ENCODE measurements around the gene CARS2. TPM values are rescaled to one million over a fixed set of nuclear protein-coding genes. Genes with fewer than 3 reads are reported as not detected.

Gene CARS2
- total RNA-seq, 4 donors from 2014 or later, result 22.5 to 34.8 (median 28.0) TPM

GRCh38 chr13:110712849-110713641 is 7.1 kb upstream of the CARS2 start:
- in situ Hi-C loops (cut with MboI; ENCODE audit: low sequenced_read_pairs in 4 of 4), result loop anchor here in 2 of 4 donors (25.0 kb wide), 1 partner anchor 199 kb away; the partner anchor contains the start of gene ANKRD10 (in 2 of the 2)
- no peaks in the 10 kb centered on the region for H3K36me3 ChIP-seq
- peak overlapping the region; percentile 85 to 98 (median 94) for H3K4me3 ChIP-seq
- H3K27ac ChIP-seq, result peak overlapping the region; percentile 97 to 100 (median 100)
- no peaks in the 10 kb centered on the region for H3K9me3 ChIP-seq
- H3K4me1 ChIP-seq, result peaks cover 23 to 28% of the 10 kb centered on the region in 2 donors
- TF ChIP-seq POLR2A (IDR thresholded peaks at IDR 0.05), result peak; percentile 99
- no peak for TF ChIP-seq CTCF (IDR thresholded peaks at IDR 0.05 in 4 of 5, conservative IDR thresholded peaks at IDR 0.05 in 1 of 5)
- intact Hi-C loops (cut with DNase I; ENCODE audit: low total_unique reads), result loop anchor here (2.0 to 10.0 kb wide), 8 partner anchors 98 to 926 kb away; partner anchors contain the start of genes ANKRD10, IRS2, NAXD and RAB20
- ATAC-seq (peak; percentile 70 to 73), DNase-seq (peak; percentile 99 to 100)
- H3K27me3 ChIP-seq, result no peaks in the 10 kb centered on the region

DNA sequence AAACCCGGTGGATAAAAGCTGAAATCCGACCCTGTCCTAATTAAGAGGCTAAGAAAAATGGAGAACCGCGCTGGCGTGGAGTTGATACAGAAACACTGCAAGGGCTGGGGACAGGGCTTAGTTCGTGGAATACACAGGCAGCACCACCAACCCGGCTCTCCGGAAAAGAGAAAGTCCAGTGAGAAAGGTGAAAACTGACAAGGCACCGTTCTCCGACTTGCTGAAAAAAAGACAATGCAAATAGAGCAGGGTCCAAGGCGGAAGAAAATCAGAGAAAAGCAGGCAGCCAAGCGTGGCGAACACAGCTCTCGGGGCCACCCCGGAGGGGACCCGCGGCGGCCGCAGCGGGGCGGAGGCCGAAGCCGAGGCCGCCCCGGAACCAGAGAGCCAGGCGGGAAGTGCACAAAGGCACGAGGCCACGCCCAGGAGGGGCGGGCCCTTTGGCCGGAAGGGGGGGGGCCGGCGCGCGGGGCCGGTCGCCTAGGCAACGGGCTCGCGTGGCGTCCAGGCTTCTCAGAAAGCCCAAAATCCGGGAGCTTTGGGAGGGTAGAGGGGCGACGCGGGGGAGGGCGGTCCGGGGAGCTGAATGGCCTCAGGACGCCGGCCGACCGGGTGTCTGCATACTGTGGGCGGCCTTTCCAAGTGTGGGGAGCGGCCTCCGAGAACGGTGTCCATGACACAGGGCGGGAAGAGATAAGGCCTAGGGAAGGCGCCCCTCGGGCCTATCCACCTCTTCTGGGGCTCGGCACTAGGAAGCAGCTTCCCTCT is 6.3 kb upstream of the CARS2 start:
- Histone ChIP-seq H3K27ac (peak overlapping the region; percentile 97 to 100 (median 100)), H3K4me1 (peaks cover 15 to 20% of the 10 kb centered on the region in 2 donors), H3K9me3 (no peaks in the 10 kb centered on the region), H3K4me3 (peak overlapping the region; percentile 85 to 98 (median 94)), H3K27me3 (no peaks in the 10 kb centered on the region), H3K36me3 (no peaks in the 10 kb centered on the region)
- DNase-seq, result peak; percentile 76 to 79
- intact Hi-C loops (cut with DNase I; ENCODE audit: low total_unique reads), result loop anchor here (2.0 to 10.0 kb wide), 8 partner anchors 97 to 925 kb away; partner anchors contain the start of genes ANKRD10, IRS2, NAXD and RAB20
- TF ChIP-seq CTCF (IDR thresholded peaks at IDR 0.05 in 4 of 5, conservative IDR thresholded peaks at IDR 0.05 in 1 of 5) (peak in 2 of 5 experiments; percentile 13 to 16), POLR2A (IDR thresholded peaks at IDR 0.05) (peak; percentile 82 to 93)
- in situ Hi-C loops (cut with MboI; ENCODE audit: low sequenced_read_pairs in 4 of 4), result loop anchor here in 2 of 4 donors (25.0 kb wide), 1 partner anchor 200 kb away; the partner anchor contains the start of gene ANKRD10 (in 2 of the 2)
- ATAC-seq, result peak; percentile 40 to 44

DNA sequence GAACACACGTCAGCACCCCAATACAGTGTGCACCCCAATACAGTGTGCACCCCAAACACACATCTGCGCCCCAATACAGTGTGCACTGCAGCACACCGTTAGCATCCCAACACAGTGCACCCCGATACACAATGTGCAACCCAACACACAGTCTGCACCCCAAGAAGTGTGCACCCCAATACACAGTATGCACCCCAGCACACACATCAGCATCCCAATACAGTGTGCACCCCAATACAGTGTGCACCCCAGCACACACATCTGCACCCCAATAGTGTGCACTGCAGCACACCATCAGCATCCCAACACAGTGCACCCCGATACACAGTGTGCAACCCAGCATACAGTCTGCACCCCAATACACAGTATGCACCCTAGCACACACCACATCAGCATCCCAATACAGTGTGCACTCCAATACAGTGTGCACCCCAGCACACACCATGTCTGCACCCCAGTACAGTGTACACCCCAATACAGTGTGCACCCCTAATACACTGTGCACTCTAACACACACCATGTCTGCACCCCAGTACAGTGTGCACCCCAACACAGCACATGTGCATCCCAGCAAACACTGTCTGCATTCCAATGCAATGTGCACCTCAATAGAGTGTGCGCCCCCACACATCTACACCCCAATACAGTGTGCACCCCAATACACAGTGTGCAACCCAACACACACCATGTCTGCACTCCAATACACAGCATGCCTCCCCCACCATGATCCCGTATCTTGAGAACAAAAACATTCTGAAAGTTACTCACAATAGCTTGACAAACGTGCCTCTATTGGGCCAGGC is 855 bp upstream of the CARS2 start:
- H3K27me3 ChIP-seq, result no peaks in the 10 kb centered on the region
- TF ChIP-seq CTCF (IDR thresholded peaks at IDR 0.05 in 4 of 5, conservative IDR thresholded peaks at IDR 0.05 in 1 of 5), result no peak
- no peak for TF ChIP-seq POLR2A (IDR thresholded peaks at IDR 0.05)
- DNase-seq (no peak), ATAC-seq (no peak)
- H3K4me3 ChIP-seq, result peak overlapping the region; percentile 43 to 77 (median 66)
- H3K9me3 ChIP-seq, result no peaks in the 10 kb centered on the region
- H3K27ac ChIP-seq, result peak overlapping the region; percentile 66 to 89 (median 80)
- intact Hi-C loops (cut with DNase I; ENCODE audit: low total_unique reads) (no loop called here), in situ Hi-C loops (cut with MboI; ENCODE audit: low sequenced_read_pairs in 4 of 4) (loop anchor here in 3 of 4 donors (10.0 to 25.0 kb wide), 3 partner anchors 82 to 208 kb away; partner anchors contain the start of gene ANKRD10 (in 3 of the 3))
- H3K4me1 ChIP-seq, result peaks cover 51 to 52% of the 10 kb centered on the region in 2 donors
- H3K36me3 ChIP-seq, result no peaks in the 10 kb centered on the region

DNA sequence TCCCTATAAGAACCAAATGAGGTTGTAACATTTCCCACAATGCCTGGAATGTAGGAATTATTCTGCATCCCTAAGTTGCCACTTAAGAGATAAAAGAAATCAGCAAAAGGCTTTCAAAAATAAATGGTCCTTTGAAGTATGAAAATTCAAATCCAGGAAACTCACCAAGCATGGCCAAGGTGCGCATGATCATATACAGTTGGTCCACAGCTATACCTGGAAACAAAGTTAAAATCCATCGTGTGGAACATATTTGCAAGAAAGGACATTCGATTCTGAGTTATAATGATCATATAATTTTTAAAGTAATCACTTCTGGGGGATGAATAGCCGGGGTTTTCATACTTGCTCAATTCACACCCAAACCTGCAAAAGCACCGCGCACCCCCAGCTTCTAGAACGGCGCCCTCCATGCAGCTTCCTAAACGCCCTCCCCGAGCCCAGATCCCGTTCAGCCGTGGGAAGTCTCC is 525 bp downstream of the CARS2 start:
- Histone ChIP-seq H3K4me3 (peak overlapping the region; percentile 59 to 77 (median 70)), H3K27me3 (no peaks in the 10 kb centered on the region), H3K36me3 (peaks cover 0 to 8% of the 10 kb centered on the region in 2 donors), H3K27ac (peak overlapping the region; percentile 79 to 89 (median 84)), H3K4me1 (peaks cover 48 to 55% of the 10 kb centered on the region in 2 donors), H3K9me3 (no peaks in the 10 kb centered on the region)
- DNase-seq (no peak), ATAC-seq (peak in 1 of 2 donors; percentile 5)
- TF ChIP-seq CTCF (IDR thresholded peaks at IDR 0.05 in 4 of 5, conservative IDR thresholded peaks at IDR 0.05 in 1 of 5) (no peak), POLR2A (IDR thresholded peaks at IDR 0.05) (no peak)
- intact Hi-C loops (cut with DNase I; ENCODE audit: low total_unique reads) (no loop called here), in situ Hi-C loops (cut with MboI; ENCODE audit: low sequenced_read_pairs in 4 of 4) (loop anchor here in 3 of 4 donors (10.0 to 25.0 kb wide), 3 partner anchors 81 to 209 kb away; partner anchors contain the start of gene ANKRD10 (in 3 of the 3))
